GM18858 (cell line): ENCODE measurements around the gene CETP.
"Not testable (repeated sequence)": the region's sequence is repeated elsewhere in the genome, so short reads cannot be mapped to it uniquely, and the experiment has no call there.

Experiments
- ATAC-seq: cut with Tn5 transposase; IDR thresholded peaks from one replicate; pipeline ENCODE4 v1.9.1; 2021; ENCODE audit not compliant: unreplicated experiment

CETP gene

GRCh38 chr16:56953006-56953405 lies 8.7 kb upstream of the CETP start:
- ATAC-seq = no peak

GRCh38 chr16:56956076-56956475 lies 5.7 kb upstream of the CETP start:
- no peak for ATAC-seq

- no peak for ATAC-seq
Observed at GRCh38 chr16:56956756-56957155, 5.0 kb upstream of the CETP start.

- no peak for ATAC-seq
Observed at GRCh38 chr16:56960681-56961281, 969 bp upstream of the CETP start.

- ATAC-seq = no peak
Observed at GRCh38 chr16:56961386-56961785, 364 bp upstream of the CETP start.

GRCh38 chr16:56964243-56965148 lies 2.7 kb downstream of the CETP start:
- peak; percentile 65 for ATAC-seq

GRCh38 chr16:56965149-56966092 lies 3.7 kb downstream of the CETP start:
- no peak for ATAC-seq

GRCh38 chr16:56966093-56966475 lies 4.3 kb downstream of the CETP start:
- ATAC-seq = no peak

- no peak for ATAC-seq
Observed at GRCh38 chr16:56967733-56968132, 6.0 kb downstream of the CETP start.

- no peak for ATAC-seq
Observed at GRCh38 chr16:56969769-56970168, 8.0 kb downstream of the CETP start.

GRCh38 chr16:56970934-56971767 lies 9.4 kb downstream of the CETP start:
- peak; percentile 75 for ATAC-seq

- ATAC-seq = no peak
Observed at GRCh38 chr16:56971768-56972043, 10.0 kb downstream of the CETP start.

- no peak for ATAC-seq
Observed at GRCh38 chr16:56972403-56973293, 10.9 kb downstream of the CETP start.

GRCh38 chr16:56973294-56973689 lies 11.5 kb downstream of the CETP start:
- ATAC-seq = no peak

- ATAC-seq = not testable (repeated sequence)
Observed at GRCh38 chr16:56973899-56974298, 12.1 kb downstream of the CETP start.

- ATAC-seq = no peak
Observed at GRCh38 chr16:56974549-56975300, 13.0 kb downstream of the CETP start.

GRCh38 chr16:56975714-56976113 lies 14.0 kb downstream of the CETP start:
- ATAC-seq = no peak

- ATAC-seq = no peak
Observed at GRCh38 chr16:56977216-56977615, 15.5 kb downstream of the CETP start.

- no peak for ATAC-seq
Observed at GRCh38 chr16:56977823-56978430, 16.2 kb downstream of the CETP start.
